Calu3 (cell line): ENCODE results near the gene DZIP1. TPM values are rescaled to one million over a fixed set of nuclear protein-coding genes. Genes with fewer than 3 reads are reported as not detected.

ENCODE experiments used
- BruUV-seq: library from RNA; stranded (reverse); fragments of 400-500 nt; replicated peaks from 2 replicates; lab custom pipeline; 2021; lab: Mats Ljungman, UMichigan
- CTCF ChIA-PET: fragments of 300-600 bp; sonication (Branson Sonifier 250); formaldehyde crosslinking; loops from one replicate; lab custom pipeline; 2022; ENCODE audit warnings: antibody characterized with exemption; lab: Charles Lee
- DNase-seq: peaks from one replicate; pipeline ENCODE4 v3.0.0; 2022
- H3K27ac Mint-ChIP-seq: one replicate; pipeline ENCODE4 v1.8.0; 2022; ENCODE audit warnings: mixed read lengths; ENCODE audit not compliant: unreplicated experiment
- H3K27me3 Mint-ChIP-seq: one replicate; pipeline ENCODE4 v1.8.0; 2022; ENCODE audit warnings: mixed read lengths; ENCODE audit not compliant: unreplicated experiment
- H3K36me3 Mint-ChIP-seq: one replicate; pipeline ENCODE4 v1.8.0; 2022; ENCODE audit warnings: mild to moderate bottlenecking, moderate library complexity, mixed read lengths; ENCODE audit not compliant: insufficient read depth, unreplicated experiment
- H3K4me1 Mint-ChIP-seq: one replicate; pipeline ENCODE4 v1.8.0; 2022; ENCODE audit warnings: mild to moderate bottlenecking, low read depth, mixed read lengths; ENCODE audit not compliant: unreplicated experiment
- H3K4me3 Mint-ChIP-seq: one replicate; pipeline ENCODE4 v1.8.0; 2022; ENCODE audit warnings: mild to moderate bottlenecking, low read depth, moderate library complexity, mixed read lengths; ENCODE audit not compliant: unreplicated experiment
- H3K9me3 Mint-ChIP-seq: one replicate; pipeline ENCODE4 v1.8.0; 2022; ENCODE audit warnings: low read depth, mixed read lengths; ENCODE audit not compliant: unreplicated experiment
- intact Hi-C: fragments of 100-400 bp; cut with micrococcal nuclease; formaldehyde crosslinking; loops from one replicate; pipeline ENCODE4 v1.10.0; 2022; ENCODE audit not compliant: unreplicated experiment
- total RNA-seq: library from RNA; stranded (reverse); gene quantifications from 2 replicates; pipeline ENCODE4 v1.2.3, GENCODE V29; 2022
- TF ChIP-seq, protein P1 (sequence below): fragments of 200-600 bp; IDR thresholded peaks from one replicate; pipeline ENCODE4 v1.8.0; 2022; ENCODE audit warnings: antibody characterized with exemption; ENCODE audit not compliant: unreplicated experiment

Gene DZIP1
- total RNA-seq, 1 experiment from 2014 or later = 10.2 TPM

DNA sequence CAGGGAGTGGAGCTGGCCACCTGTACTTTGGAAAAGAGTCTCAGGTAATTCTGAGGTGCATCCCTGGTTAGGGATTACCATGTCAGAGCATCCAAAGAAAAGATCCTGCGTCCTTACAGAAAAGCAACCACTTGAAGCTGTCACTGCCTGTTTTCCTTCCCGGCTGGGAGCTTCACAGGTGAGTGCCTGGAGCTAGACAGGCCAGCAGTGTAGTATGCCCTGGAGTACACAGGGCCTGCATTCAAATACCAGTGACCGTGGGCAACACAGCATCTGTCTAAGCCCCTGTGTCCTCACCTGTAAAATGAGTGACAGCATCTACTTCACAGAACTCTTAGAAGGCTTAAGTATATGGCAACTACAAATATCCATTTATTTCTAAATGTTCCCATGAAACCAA, 29.0 kb downstream of the DZIP1 start:
- H3K36me3 Mint-ChIP-seq = peaks cover 4% of the 10 kb centered on the region
- no peaks in the 10 kb centered on the region for H3K27me3 Mint-ChIP-seq
- peaks cover 16% of the 10 kb centered on the region for H3K4me1 Mint-ChIP-seq
- CTCF ChIA-PET = interaction anchor here (2.3 kb wide), 1 partner anchor 51 kb away, joined by 6 read pairs; no protein-coding TSS in a partner anchor
- no peak for DNase-seq
- BruUV-seq = no TSS peak
- no peaks in the 10 kb centered on the region for H3K9me3 Mint-ChIP-seq
- no peak overlapping the region for H3K4me3 Mint-ChIP-seq
- peak overlapping the region; percentile 86 for H3K27ac Mint-ChIP-seq
- TF ChIP-seq, protein P1, sequence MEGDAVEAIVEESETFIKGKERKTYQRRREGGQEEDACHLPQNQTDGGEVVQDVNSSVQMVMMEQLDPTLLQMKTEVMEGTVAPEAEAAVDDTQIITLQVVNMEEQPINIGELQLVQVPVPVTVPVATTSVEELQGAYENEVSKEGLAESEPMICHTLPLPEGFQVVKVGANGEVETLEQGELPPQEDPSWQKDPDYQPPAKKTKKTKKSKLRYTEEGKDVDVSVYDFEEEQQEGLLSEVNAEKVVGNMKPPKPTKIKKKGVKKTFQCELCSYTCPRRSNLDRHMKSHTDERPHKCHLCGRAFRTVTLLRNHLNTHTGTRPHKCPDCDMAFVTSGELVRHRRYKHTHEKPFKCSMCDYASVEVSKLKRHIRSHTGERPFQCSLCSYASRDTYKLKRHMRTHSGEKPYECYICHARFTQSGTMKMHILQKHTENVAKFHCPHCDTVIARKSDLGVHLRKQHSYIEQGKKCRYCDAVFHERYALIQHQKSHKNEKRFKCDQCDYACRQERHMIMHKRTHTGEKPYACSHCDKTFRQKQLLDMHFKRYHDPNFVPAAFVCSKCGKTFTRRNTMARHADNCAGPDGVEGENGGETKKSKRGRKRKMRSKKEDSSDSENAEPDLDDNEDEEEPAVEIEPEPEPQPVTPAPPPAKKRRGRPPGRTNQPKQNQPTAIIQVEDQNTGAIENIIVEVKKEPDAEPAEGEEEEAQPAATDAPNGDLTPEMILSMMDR = no peak
- intact Hi-C loops = loop anchor here (2.0 to 5.0 kb wide), 2 partner anchors 79 to 123 kb away; no protein-coding TSS in a partner anchor

DNA sequence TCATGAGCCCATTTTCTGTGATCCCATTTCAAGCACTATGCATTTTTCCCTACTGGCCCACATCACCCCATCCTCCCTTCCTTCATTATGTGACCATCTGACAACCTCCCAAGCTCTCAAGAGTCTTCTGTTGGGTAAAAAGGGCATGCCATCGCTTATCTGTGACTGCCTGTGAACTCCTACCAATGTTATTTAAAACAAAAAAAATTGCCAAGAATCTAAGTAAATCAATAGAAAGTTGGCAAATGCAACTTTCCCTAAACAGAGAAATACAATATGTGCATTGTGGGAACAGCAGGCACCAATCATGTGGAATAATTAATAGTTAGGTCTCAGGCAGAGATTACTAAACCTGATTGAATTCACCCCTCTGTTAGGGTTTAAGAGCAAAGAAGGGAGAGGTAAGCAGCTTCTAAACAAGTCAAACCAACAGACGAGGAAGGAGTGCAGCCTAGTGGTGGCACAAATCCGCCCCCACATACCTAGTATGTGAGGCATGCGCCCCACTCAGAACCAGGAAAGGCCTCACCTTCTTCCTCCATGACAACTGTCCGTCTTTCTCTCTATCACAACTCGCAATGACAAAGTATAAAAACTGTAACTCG, 29.8 kb downstream of the DZIP1 start:
- intact Hi-C loops = loop anchor here (2.0 to 5.0 kb wide), 3 partner anchors 62 to 122 kb away; partner anchors contain the start of gene CLDN10
- Mint-ChIP-seq H3K27ac (peak overlapping the region; percentile 86), H3K36me3 (peaks cover 4% of the 10 kb centered on the region), H3K9me3 (no peaks in the 10 kb centered on the region), H3K4me3 (no peak overlapping the region), H3K4me1 (peaks cover 16% of the 10 kb centered on the region), H3K27me3 (no peaks in the 10 kb centered on the region)
- no TSS peak for BruUV-seq
- DNase-seq = peak; percentile 44
- TF ChIP-seq, protein P1 = no peak
- CTCF ChIA-PET = interaction anchor here (0.6 to 2.3 kb wide), 4 partner anchors 9 to 78 kb away, joined by 3 to 6 read pairs (median 4); no protein-coding TSS in a partner anchor

DNA sequence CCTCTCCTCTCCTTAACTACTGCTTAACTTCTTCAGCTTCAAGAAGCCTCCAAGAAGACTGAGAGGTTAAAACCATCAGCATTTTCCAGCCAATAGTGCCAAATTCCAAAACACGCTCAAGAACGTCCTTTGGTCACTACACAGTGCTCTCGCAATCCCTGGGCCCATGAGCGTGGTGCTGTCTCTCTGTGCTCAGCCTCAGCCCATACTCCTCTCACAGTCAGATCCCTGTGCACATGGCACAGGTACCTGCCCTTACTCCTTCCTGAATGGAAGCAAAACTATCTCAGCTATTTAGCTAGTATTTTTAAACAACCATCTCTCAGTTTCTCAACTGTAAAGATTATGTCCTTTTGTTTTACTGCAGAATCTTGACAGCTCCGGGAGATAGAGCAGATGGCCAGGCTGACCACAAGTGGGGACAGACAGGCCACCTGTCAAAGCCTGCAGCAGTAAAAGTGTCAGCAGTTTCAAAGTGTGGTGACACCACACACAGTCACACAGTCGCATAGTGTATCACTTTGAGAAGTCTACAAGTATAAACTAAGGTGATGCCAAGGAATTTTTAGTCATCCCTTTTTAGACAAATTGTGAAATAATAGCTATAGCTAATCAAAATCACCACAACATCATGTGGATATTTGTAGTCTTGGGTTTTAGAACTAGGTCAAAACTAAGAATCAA, 35.7 kb downstream of the DZIP1 start:
- Mint-ChIP-seq H3K27me3 (no peaks in the 10 kb centered on the region), H3K36me3 (peaks cover 17% of the 10 kb centered on the region), H3K4me3 (no peak overlapping the region), H3K27ac (no peak overlapping the region), H3K4me1 (peaks cover 31% of the 10 kb centered on the region), H3K9me3 (no peaks in the 10 kb centered on the region)
- BruUV-seq = no TSS peak
- intact Hi-C loops = no loop called here
- DNase-seq = no peak
- TF ChIP-seq, protein P1 = no peak
- CTCF ChIA-PET = no interaction called here

DNA sequence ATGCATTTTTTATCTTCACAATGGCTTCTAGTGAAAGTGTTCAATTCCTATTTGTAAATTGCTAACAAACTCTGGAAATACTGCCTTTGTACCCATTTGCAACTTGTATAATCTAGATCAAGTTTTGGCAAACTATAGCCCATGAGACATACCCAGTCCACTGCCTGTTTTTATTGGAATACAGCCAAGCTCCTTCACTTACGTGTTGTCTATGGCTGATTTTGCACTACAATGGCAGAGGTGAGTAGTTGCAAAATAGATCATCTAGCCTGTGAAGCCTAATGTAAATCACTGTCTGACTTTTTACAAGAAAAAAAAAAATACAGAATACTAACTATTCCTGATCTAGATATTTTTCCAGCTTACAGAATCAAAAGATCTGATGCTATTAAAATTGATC, 37.1 kb downstream of the DZIP1 start:
- peaks cover 17% of the 10 kb centered on the region for H3K36me3 Mint-ChIP-seq
- intact Hi-C loops = no loop called here
- TF ChIP-seq, protein P1 = no peak
- no peak overlapping the region for H3K27ac Mint-ChIP-seq
- H3K9me3 Mint-ChIP-seq = no peaks in the 10 kb centered on the region
- no TSS peak for BruUV-seq
- CTCF ChIA-PET = no interaction called here
- H3K4me3 Mint-ChIP-seq = no peak overlapping the region
- DNase-seq = no peak
- peaks cover 33% of the 10 kb centered on the region for H3K4me1 Mint-ChIP-seq
- H3K27me3 Mint-ChIP-seq = no peaks in the 10 kb centered on the region
